GM18498 (cell line): Measurements from ENCODE around the gene TP53INP2.
"Not testable (repeated sequence)": the region's sequence is repeated elsewhere in the genome, so short reads cannot be mapped to it uniquely, and the experiment has no call there.

Experiments used
- ATAC-seq: cut with Tn5 transposase; IDR thresholded peaks from one replicate; pipeline ENCODE4 v1.9.1; 2021; ENCODE audit warnings: mild to moderate bottlenecking, moderate library complexity; ENCODE audit not compliant: unreplicated experiment

Gene TP53INP2

DNA sequence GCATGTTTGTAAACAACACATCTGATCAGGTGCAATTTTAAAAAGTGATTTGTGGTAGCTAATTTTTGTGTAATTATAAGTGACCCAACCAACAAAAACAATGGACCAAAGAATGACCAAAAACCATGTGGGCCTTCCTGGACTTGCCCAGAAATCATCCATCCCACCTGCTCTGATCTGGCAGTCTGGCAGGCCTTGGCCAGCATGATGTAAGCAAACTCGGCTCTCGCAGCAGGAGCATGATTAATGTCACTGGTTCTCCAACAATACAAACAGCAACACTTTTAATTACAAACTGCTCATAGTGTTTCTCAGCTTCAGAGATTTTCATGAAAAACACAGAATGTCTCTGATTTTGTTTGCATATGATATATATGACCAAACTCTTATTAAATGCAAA is 16.1 kb downstream of the TP53INP2 start:
- no peak for ATAC-seq

DNA sequence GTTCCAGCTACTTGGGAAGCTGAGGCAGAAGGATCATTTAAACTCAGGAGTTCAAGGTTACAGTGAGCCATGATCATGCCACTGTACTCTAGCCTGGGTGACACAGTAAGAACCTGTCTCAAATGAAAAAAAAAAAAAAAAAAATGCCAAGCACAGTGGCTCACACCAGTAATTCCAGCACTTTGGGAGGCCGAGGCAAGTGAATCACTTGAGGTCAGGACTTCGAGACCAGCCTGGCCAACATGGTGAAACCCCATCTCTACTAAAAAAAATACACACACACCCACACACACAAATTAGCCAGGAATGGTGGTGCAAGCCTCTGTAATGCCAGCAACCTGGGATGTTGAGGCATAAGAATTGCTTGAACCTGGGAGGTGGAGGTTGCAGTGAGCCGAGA is 18.4 kb downstream of the TP53INP2 start:
- not testable (repeated sequence) for ATAC-seq

DNA sequence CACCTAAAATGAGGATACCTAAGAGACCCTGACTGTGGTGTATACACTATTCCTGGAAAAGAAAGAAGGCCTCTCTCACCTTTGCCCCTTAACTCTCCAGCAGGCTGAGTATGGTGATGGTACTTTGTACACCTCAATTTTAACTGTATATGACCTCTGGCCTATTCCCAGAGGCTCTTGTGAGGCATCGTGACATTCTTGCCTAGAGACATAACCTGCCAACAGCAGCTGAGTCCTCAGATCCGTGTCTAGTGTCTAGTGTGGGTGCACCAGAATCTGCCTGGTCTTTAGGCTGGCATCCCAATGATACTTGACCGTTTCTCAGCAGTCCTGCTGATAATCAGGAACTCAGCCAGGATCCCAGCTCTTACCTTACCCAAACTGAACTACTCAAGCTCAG is 20.0 kb downstream of the TP53INP2 start:
- no peak for ATAC-seq

DNA sequence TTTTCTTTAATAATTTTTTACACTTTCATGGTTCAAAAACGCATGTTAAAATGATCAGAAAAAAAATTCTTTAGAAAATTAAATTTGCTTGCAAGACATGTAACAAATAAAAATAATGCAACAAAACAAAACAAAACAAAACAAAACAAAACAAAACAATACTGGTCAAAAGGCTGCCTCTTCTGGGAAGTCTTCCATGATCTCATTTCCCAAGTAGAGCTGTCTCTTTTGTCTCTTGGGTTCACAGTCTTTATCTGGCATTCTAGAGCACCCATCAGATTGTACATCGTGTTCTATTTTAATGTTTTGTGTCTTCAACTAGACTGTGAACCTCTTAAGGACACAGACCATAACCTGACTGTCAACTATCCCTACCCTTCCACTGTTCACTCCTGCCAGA is 25.3 kb downstream of the TP53INP2 start:
- no peak for ATAC-seq

DNA sequence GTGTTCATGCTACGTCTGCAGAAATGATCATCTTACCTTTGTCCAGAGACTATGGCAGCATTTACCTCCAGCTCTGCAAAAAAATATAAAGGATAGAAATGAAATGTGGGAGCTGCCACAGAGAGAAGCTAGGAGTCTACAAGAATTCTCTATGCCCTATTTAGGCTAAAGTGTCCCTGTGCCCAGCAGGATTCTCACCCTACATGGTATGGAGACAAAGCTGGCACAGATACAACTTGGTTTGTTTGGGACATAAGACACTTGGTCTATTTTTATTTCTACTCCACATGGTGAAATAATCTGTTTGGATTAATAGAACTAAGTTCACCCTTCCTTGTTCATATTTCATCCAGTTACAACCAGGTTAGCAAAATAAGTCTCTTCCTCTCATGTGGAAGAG is 28.4 kb downstream of the TP53INP2 start:
- ATAC-seq, result no peak

DNA sequence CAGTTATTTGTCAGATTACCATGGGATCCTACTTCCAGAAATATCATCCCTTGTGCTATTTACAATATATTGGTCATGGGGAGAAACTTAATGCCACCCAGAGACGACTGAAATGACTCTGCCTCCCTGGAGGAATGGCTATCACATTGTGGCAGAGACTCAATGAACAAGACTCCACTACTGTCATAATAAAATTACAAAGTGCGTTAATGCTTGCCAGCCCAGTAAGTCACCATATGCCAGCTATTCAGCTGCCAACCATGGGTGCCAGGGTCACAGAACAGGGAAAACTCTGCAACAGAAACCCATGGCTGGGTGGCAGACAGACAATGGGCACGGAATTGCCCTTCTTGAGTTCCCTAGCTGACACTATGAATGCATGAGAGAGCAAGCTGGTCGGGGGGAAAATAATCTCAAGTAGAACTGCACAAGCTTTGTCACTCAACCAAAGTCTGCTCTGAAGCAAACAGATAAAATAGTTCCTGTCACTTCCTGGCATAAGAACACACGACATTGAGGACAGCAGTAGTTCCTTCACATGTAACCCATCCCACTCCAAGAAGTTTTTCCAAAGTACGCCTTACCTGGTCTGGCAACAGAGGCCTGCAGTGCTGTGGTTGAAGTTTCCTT is 32.1 kb downstream of the TP53INP2 start:
- ATAC-seq, result no peak

DNA sequence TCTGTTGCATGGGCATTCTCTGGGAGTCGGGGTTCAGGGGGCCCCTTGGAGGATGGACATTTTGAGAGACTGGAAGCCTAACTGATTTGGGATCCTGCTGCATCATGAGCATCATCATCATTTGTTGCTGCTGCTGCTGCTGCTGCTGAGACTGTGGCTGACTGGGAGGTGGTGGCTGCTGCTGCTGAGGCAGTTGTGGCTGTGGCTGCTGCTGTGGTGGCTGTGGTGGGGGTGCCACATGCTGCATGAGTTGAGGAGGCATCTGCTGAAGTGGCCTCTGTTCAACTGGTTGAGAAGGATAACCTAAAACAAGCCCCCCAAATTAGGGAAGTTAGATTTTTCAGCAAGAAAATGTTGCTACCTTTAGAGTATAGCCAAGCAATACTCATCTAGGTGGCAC is 38.9 kb downstream of the TP53INP2 start:
- no peak for ATAC-seq

DNA sequence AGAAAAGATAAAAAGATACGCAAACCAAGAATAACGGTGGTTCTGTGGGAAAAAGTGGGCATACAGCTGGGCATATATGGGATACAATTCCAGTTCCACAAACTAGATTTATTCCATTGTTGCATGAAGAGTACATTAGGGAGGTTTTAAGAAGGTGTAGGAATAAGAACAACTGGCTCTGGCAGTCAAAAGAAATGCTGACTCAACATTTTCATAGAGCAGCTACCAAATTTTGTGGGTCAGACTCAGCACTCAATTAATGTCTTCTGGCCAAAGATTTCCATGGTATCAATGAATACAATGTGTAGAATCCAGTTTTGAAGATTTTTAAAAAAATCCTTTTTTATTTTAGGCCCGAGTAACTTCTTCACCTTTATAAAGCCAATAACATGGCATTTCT is 40.2 kb downstream of the TP53INP2 start:
- no peak for ATAC-seq

DNA sequence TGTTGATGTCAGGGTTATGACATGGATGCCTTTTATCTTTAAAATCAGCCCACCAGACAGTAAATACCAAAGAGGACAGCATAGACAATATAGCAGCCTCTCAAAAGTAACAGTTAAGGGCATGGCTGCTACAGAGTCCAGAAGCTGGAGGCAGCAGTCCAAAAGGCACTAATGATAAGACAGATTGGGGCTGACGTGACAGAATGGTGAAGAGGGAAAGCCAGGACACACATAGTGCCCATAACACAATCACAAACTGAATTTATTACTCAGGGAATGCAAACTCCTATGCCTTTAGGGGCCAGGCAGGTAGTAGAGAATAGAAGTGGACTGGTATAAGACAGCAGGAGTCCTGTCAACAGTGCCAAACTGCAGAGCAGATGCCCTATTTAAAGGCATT is 40.7 kb downstream of the TP53INP2 start:
- no peak for ATAC-seq

DNA sequence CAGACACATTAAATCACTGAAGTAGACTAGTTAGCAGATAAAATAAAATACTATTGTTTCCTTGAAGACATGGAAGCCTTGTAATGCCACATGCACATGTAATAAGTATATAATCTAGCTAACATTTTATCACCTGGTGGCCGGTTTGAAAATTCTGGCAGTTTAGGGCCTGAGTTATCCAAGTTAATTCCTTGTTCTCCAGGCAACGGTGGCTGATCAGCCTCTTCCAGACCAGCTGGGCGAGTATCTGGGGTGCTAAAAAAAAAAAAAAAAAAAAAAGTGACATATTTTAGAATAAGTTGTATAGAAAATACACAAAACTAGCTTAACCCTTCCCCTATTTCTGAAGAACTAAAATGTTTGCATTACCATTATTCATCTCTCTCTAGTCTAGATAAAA is 42.5 kb downstream of the TP53INP2 start:
- no peak for ATAC-seq

DNA sequence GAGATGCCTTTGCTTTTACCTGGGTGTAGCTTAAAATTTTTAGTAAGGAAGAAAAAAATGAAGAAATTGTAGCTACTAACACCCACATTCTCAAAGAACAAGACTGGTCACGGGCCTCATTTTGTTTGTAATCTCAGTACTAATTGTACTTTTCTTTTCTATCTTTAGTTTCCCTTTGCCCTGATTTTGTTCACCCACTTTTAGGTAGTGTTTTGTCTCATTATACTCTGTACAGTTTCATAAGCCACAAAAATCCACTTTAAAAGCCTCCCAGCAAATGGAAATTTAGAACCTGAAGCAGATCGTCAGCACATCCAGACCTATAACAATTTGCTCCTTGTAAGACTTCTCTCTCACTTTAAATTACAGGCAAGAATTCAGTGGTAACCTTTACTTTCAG is 43.3 kb downstream of the TP53INP2 start:
- ATAC-seq, result no peak

DNA sequence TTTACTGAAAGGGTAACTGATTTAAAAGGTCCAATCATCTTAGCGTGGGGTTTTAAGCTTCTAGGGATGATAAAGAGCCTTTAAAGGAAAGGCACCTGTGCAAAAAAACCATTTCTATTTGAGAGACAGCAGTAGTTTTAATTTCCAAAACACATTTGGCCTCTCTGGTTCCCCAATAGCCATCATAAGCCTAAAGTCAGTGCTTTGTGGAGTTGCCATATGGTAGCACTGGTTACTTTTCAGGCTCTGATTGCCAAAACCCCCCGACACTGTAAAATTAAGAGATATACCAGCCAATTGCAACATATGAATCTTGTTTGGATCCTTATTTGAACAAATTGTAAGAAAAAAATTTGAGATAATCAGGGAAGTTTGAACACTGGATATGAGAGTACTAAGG is 44.6 kb downstream of the TP53INP2 start:
- no peak for ATAC-seq

DNA sequence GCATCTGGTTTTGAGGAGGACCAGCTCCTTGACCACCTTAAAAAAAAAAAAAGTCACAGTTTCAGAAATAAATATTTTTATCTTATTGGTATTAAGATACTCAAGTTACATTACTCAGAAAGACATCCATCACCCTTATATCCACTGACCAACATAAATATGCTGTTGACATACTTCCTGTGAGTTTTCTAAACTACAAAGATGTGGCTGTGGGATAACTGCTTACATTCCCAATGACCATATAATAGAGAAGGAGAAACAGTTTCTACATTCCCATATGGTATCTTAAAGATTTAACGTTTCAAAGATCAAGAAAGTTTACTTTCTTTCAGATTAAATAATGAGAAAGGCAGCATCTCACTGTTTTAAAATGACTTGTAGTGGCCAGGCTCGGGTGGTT is 46.3 kb downstream of the TP53INP2 start:
- ATAC-seq, result no peak

DNA sequence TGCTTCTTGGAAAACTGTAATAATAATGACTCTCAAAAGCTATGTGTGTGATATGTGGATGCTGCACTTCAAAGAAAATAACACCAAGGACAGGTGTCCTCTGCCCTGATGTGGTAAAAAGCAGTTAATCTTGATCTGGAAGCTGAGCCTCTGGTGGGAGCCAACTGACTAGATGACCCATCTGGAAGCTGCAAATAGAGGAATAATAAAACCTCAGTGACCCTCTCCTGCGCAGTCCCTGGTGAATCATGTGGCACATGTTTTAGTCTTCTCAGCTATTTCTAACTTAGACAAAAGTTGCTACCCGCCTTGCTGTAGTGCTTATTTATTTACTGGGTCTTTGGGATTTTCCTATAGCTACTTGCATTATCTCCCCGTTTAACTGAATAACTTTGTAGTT is 47.3 kb downstream of the TP53INP2 start:
- no peak for ATAC-seq

DNA sequence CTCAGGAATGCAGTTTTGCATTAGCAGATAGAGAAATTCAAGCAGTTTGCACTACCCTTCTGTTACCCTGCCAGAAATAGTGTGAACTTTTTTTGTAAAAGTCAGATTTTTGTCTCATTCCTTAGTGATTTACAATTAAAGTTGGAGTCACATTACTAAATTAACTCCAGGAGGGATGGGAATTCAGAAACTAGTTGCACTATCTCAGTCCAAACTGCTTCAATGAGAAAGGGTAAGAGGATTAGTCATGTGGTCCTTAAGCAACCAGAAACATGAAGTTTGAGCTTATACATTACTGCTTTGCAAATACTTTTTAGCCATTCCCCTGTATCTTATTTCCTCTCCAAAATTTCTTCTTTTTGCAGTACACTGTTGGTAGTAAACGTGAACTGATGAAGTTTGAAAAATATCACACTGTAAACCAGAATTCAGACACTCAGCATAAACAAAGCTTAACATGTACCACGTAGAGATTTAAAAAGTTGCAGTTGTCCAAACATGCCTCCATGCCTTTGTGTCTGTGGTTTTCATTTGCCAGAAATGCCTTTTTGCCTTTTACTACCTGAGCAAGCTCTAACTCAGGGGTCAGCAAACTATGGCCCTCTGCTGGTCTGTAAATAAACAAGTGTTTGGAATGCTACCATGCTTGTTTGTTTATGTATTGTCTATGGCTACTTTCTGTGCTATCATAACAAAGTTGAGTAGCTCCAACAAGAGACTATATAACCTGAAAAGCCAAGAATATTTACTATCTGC is 49.7 kb downstream of the TP53INP2 start:
- ATAC-seq, result no peak

DNA sequence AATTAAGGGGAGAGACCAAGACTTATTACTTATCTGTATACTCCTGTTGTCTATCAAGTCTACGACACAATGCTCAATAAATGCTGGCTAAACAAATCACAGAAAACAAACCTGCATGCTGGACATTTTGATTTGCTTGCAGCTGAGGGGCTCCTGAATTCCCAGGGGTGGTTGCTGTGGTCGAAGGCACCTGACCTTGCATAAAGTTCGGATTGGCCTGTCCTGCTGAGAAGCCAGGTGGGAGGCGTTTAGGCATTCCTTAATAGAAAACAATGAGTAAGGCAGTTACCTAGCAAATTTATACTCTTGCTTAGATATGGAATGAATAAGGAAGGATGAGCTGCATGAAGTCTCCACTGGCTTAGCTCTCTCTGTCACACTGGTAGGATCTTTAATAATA is 50.5 kb downstream of the TP53INP2 start:
- ATAC-seq, result no peak

DNA sequence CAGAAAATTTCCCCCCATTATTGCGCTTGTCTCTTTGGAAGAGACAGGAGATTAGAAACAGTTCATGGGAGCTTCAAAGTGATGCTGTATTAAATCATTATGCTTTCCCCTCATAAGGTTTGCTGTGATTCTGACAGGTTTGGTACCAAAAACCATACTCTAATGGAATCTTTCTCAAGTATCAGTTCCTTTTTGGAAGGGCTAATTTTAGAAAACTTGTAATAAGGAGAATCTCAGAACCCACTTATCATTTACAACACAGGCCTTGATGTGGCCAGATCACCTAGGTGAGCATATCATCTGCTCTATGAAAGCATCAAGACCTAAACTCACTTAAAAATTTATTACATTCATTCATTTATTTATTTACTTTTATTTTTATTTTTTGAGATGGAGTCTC is 51.2 kb downstream of the TP53INP2 start:
- ATAC-seq, result no peak

DNA sequence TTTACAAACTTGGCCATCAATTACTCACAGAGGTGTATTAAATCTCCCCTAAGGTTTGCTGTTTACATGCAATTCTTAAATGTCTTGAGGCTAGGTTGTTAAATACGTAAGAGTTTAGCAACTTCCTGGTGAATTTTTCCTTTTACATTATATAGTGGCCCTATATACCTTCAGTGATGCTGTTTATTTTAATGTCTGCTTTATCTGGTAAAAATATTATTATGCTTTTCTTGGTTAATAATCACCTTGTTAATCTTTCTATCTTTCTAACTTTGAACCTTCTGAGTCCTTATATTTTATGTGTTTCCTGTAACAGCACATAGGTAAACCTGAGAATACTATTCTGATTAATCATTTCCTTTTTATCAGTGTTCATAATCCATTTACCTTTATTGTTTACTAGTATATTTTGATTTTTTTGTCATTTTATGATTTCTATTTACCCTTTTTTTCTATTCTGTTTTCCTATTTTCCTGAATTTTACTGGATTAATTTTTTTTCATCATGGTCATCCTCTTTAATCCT is 57.9 kb downstream of the TP53INP2 start:
- no peak for ATAC-seq
